NCI-H2107 (cell line): Measurements from ENCODE around the gene DDX27.

Source experiments
- DNase-seq: peaks from one replicate; lab custom pipeline; 2025; lab: John Stamatoyannopoulos, UW

The DDX27 gene

DNA sequence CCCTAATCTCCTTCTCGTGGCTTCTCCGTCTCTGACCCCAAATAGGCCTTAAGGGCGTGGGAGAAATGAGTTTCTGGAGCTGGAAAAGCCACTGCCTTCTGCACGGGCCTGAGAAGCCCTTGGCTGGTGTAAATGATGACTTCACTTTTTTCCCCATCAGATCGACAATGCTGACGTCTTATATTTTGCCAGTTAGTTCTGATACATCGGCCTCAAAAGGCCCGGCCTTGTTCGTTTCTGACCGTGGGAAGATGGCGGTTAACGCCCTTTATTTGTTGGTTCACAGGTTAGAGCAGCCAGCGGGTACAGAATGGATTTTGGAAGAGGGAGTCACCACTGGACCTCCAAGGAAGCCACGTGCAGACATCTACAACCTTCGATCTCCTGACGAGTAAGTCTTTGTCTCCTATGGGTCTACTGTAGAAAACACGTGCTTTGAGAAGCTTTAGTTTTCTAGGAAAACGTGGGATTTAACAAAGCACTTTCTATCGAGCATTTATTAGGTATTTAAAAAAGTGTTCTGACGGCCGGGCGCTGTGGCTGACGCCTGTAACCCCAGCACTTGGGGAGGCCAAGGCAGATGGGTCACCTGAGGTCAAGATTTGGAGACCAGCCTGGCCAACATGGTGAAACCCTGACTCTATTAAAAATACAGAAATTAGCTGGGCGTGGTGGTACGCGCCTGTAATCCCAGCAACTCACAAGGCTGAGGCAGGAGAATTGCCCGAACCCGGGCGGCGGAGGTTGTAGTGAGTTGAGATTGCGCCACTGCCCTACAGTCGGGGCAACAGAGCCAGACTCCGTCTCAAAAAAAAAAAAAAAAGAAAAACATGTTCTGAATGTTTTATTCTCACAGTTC is 59.8 kb downstream of the DDX27 start:
- no peak for DNase-seq

GRCh38 chr20:49279677-49280462 is 60.7 kb downstream of the DDX27 start:
- no peak for DNase-seq

- DNase-seq = no peak
These were observed 61.3 kb downstream of the DDX27 start for GRCh38 chr20:49280463-49281058.

- no peak for DNase-seq
These were observed 62.1 kb downstream of the DDX27 start for GRCh38 chr20:49281059-49281912.

DNA sequence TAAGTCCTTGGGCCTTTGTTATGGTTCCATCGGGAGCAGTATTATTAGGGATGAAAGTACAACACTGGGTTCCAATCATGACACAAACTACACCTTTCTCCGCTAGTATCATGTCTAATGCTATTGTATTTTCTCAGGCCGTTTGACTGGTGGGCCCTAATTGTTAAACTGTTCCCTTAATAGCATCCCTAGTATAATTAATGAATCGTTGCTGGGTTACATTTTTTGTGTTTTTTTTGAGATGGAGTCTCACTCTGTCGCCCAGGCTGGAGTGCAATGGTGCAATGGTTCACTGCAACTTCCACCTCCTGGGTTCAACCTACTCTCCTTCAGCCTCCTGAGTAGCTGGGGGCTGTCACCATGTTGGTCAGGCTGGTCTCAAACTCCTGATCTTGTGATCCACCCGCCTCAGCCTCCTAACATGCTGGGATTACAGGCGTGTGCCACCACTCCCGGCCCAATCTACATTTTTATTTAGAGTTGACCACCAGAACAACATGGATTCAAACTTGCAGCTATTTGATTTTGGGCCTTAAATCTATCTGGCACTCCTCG is 62.8 kb downstream of the DDX27 start:
- DNase-seq = no peak

DNA sequence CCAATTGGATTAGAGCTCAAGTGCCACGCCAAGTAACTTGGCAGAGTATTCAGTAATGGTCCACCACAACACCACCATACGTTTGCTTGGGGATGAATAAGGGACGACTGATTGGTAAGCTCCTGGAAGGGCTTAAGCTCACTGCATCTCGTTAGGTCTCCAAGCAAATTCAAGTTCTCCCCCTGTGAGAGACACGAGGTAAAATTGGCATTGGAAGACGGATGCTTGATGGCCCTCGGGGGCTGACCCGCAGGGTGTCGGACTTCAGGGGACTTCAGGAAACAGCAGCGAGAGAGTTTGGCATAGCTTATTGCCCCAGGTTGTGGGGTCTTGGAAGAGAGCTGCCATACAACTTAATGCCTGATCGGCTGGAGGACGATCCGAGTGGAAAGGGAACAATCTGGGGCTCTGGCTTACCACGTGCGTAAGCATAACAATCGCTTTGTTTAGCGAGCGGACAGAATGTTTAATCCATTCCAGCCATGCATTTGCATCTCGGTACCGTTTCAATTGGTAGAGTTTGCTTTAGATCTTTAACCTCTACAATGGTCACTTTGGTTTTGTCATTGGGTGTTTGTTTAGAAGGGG is 63.5 kb downstream of the DDX27 start:
- no peak for DNase-seq

DNA sequence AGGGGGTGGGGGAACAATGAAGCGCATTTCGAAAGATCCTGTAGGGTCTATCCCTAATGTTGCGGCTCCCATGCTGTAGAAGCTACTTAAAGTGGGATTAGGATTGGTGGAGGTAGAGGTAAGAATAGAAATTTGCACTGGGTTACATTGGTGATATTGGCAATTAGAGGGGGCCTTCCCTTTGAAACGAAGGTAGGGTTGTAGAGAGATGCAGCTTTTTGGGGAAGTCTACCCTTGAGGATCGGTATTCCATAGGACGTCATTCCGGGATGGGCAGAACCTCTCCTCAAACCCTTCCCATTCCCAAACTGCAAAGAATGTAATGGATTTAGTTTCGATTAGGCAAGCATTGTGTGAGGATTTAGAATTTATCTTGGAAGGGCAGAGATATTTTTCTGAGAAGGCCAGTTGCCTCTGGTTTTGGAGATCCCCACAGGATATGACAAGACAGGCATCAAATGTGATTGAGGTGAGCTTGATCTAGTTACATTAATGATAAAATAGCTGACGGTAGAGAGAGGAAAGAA is 64.0 kb downstream of the DDX27 start:
- no peak for DNase-seq

DNA sequence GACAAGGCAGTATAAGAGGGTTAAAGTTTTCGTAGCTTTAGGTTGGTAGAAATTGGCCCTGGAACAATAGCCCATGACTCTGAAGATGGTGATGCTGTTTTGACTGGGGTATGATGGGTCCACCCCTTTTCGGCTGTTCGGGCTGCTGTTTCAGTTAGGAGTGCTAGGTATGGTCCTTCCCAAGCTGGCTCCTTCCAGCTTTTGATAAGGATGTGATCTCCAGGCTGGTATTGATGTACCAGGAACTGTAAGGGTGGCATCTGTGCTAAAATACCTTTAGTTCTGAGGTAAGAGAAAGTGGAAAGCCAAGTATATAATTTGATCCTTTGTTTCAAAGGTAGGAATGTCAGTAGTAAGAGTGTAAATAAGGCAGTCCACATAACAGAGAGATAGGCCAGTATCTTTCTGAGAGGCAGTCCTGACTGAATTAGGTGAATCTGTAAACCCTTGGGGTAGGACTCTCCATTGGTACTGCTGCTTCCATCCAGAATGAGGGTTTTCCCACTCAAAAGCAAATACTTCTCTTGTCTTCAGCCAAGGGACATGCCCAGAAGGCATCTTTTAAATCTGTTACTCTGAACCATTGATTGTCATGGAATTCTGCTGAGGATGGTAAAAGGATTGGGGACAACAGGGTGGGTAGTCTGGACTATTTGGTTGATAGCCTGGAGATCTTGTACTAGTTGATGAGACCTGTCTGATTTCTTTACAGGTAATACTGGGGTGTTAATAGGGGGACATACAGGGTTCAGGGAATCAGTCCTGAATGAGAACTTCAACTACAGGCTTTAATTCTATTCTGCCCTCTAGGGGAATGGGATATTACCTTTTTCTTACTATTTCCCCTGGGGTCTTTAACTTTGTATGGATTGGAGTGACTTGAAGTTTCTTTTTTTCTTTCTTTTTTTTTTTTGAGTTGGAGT is 64.7 kb downstream of the DDX27 start:
- no peak for DNase-seq

DNA sequence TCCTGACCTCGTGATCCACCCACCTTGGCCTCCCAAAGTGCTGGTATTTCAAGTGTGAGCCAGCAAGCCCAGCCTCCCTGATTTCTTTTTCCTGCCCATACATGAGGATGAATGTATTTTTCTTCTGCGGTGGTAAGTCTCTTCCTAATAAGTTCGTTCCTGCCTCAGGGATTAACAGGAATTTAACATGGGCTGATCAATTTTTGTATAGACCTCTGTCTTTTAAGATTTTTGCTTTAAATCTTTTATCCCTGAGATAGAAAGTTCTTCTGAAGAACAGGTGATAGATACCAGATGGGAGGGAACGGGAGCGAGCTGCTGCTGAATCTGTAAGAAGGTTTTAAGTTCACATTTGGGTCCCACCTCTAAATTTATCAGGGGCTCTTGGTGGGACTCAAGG is 65.6 kb downstream of the DDX27 start:
- no peak for DNase-seq

DNA sequence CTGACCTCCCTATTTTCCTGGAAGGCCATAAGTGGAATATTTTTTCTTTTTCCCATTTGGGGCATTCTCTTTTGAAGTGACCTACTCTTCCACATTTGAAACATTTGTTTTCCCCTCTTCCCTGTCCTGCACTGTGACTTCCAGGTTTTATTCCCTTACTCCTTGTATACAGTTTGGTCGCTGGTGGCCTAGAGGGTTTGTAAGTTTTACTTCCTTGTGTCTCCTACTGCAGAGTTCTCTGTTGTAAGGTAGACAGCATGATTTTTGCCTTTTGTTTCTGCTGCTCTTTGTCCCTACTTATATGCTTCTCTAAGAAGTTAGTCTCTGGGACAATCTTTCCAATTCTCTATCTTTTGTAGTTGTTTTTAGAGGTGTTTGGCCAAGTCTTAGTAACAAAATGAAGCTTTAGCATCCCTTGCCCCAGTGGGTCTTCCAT is 66.0 kb downstream of the DDX27 start:
- no peak for DNase-seq

- no peak for DNase-seq
These were observed 66.7 kb downstream of the DDX27 start for GRCh38 chr20:49285813-49286494.

DNA sequence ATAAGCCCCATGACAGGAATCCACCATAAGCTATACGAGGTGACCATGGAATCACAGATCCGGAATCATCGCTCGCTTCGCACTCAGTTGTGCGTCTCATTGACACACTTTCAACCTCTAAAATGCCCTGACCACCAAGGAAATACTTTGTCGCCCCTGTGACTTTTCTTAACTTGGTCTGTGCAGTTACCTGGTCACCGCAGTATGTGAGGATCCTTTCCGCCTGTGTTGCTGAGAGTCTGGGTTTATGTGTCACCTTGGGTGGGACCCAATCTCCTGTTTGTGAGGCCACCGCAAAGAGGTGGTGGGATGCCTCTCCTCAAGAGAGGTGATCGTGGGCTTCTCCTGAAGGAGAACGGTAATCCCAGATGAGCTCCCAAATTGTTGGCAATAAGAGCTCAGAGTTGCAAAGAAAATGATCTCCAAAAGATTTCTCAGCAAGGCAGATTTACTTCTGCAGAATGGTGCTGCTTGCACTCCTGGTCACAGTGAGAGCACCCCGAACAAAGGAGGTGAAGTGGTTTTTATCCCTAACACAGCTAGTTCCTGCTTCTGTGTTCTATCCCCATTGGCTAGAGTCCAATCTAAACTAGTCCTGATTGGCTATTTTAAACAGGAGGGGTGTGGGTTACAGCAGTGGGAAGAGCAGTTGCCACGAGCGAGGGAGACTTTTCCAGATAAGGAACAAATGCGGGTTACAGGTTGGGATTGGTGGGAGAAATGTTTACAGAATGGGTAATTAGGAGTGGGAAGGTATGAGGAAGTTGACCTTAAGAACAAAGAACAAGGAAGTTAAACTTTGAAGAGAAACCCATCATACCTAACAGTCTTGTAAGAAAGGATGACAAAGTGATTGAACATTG is 67.7 kb downstream of the DDX27 start:
- no peak for DNase-seq

DNA sequence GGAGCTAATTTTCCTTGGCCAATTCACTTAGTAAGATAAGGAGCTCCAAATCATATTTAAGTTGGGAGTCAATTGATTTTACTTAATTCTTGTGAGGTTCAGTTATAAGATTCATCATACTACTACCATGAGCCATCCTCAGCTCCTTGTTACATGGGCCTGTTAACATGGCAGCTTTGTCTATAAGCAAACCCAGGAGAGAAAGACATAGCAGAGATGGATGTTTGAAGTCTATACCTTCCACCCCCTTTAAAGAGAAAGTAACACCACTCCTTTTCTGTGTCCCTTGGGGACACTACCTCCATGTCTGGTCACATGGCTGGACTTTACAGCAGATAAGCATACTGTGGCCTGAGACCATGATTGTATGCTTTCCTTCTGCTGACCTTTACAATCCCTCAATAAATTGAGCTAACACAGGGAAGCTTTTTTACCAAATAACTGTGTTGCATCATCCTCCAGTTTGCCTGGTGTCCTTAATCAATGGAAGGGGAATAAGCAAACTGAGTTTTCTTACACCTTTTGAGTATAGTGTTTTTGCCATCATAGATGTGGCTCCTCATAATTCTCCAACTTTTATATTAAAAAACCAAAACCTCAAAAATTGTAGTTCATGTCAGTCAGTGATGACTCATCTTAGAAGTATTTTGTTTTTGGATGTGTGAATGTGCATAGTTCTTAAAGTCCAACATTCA is 68.5 kb downstream of the DDX27 start:
- DNase-seq = no peak

DNA sequence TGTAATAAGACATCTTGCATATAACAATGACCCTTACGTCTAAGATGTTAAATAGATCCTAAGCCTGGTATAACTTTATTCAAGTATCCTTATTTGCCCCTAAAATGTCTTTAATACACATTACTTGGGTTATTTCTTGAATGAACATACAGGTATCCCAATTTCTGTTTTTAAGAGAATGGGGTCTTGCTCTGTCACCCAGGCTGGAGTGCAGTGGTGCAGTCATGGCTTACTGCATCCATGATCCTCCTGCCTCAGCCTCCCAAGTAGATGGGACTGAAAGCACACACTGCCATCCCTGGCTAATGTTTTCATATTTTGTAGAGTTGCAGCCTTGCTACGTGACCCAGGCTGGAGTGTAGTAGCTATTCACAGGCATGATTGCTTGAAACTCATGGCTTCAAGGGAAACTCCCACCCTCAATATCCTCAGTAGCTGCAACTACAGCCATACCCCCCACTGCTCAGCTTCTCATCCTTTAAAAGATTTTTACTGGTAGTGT is 69.1 kb downstream of the DDX27 start:
- no peak for DNase-seq

- no peak for DNase-seq
These were observed 69.8 kb downstream of the DDX27 start for GRCh38 chr20:49288784-49289696.

DNA sequence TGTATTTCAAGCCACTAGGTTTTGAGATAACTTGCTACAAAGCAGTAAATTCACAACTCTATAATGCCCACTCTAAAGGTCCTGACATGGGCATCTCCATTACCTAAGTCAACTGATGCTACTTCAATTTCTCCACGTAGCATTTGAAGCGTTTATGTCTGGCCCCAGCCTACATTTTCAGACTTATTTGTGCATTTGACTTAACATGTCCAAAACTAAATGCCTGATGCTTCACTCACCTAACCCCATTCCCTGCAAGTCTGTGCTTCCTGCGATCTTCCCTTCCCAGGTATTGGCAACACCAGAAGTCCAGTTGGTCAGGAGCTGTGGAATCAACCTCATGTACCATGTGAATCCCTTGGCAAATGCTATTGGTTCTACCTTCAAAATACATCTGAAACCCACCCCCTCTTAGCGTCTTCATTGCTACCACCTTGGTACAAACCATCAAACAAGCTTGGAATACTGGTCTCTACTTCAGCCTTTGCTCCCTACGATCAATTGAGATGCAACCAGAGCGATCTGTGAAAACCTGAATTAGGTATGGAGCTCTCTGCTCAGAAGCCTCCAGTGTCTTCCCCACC is 71.5 kb downstream of the DDX27 start:
- no peak for DNase-seq
